ENCODE results near the gene CEP295NL.
A peak's percentile ranks its signal among the peaks of the same experiment; 100 is the strongest.

Gene CEP295NL

GRCh38 chr17:78862073-78863023, 40.7 kb downstream of the CEP295NL start:
- DNase-seq, result no peak

GRCh38 chr17:78861229-78861628, 41.8 kb downstream of the CEP295NL start:
- no peak for DNase-seq

DNA sequence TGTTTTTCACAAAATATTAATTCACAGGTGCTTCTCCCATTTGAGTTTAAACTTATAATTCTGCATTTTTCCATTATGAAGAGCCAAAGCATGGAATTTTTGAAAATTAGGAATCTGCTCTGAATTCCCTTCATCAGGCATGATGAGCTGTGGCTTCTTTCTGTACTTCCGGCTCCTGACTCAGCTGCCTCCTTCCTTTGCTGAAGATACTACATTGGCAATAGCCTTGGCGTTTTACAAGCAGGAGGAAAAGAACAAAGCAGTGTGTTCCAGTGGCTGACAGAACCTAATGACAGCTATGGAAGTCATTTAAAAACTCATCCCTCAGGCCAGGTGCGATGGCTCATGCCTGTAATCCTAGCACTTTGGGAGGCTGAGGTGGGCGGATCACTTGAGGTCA, 44.0 kb downstream of the CEP295NL start:
- DNase-seq, result no peak

DNA sequence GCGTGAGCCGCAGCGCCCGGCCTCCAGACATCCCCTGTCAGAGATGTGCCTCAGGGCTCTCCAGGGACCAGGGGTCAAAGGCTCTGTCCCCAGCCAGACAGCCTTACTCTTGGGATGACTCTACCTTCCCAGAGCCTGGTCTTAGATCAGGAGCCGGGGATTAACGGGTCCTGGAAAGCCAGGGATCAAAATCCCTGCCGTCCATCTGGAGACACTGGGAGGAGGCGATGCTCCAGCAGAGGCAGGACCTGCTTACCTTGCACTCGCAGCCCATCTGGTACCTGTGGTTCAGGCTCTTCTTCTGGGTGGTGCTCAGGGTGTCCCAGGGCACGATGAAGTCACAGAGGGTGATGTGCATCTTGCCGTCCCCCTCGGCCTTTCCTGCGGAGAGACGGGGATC, 45.7 kb downstream of the CEP295NL start:
- DNase-seq, result no peak

DNA sequence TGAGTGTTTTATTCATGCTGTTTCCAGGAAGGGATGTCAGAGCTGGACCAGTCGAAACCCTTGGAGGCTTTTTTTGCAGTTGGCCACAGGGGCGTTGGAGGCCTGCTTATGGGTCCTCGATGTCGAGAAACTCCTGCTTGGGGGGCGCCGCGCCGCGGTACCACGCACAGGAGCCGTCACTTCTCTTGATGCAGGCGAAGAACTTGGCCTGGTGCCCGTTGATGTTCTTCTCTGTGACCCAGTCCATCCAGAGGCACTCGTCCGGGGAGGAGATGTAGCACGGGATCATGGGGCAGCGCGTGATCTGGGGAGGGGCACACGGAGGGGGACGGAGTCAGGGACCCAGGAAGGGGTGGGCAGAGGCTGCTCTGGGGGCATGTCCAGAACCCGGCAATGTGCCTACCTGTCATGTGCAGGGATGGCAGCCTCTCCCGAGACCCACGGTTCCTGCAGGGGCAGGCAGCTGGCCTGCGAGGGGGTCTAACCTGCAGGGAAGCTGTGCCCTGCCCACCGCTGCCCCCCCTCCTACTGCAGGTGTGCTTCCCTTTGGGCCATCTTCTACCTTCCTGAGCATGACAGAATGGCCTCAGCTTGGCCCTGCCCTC, 47.3 kb downstream of the CEP295NL start:
- no peak for DNase-seq

DNA sequence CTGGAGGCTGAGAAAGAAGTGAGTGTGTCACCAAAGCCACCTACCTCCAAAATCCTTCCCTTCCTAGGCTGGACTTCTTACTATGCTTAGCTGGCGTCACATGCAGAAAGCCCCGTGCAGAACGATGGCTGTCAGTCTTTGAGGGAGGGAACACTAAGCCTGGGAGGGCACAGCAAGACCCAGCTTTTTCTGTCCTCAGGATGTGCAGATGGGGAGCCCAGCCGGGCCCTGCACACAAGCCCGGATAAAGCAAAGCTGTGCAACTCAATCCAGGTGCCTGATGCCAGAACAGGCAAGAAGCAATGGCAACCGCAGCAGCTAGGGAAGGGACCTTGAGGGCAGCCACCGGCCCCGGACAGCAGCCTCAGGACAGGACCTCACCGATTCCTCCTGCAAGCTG, 48.5 kb downstream of the CEP295NL start:
- DNase-seq, result no peak

DNA sequence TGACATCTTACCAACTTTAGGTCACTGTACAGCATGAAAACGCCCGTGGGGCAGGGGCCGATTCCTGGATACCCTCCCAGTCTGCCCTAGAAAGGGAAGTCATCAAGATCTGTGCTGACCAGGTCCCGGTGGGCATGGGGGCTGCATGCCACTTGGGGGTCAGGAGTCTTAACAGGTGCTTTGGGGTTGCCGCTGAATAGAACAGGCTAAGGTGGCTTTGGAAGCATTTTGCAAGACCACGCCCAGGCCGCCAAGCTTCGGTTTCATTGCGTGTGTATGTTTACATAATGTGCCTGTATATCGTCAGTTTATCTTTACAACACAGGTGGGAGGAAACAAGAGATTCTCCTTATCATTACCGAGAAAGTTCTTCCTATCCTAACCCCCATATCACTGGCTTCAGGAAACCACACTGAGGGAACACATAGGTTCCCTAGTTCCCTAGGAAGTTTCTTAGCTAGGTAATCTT, 49.0 kb downstream of the CEP295NL start:
- no peak for DNase-seq

DNA sequence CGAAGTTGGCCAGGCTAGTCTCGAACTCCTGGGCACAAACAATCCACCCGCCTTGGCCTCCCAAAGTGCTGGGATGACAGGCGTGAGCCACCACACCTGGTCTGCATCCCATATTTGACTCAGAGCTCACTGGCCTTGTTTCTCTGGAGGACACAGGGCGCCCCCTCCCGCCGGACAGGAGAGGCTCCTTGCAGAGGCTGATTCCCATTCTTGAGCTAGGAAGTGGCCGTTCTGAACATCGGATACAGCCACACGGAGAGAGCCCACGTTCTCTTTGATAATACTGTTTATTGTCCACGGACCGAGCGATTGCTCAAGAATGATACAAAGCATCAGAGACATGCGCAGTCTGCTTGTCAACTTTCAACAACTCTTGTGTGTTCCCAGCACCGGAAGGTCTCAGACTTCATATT, 50.3 kb downstream of the CEP295NL start:
- no peak for DNase-seq

DNA sequence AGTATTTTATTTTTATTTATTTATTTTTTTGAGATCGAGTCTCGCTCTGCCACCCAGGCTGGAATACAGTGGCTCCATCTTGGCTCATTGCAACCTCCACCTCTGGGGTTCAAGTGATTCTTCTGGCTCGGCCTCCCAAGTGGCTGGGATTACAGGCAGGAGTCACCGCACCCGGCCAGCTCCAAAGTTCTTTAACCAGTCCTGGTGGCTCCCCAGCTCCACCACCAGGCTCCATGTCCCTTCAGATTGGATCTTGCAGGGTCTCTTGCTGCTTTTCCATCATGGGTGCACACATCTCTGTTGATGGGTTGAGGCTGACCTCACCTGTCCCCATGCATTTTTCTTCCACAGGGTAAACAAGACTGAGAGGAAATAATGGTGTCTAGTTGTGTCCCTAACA, 54.0 kb downstream of the CEP295NL start:
- DNase-seq, result no peak

DNA sequence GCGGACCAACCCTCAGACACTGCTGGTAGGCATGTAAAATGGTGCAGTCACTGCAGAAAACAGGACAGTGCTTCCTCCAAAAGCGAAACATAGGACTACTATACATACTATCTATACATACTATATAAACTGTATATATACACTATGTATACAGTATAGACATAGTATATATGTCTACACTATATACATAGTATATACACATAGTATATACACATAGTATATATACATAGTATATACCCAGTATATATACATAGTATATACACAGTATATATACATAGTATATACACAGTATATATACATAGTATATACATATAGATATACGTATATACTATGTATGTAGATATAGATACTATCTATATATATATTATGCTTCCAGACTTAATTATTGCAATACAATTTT, 55.9 kb downstream of the CEP295NL start:
- no peak for DNase-seq

- no peak for DNase-seq
Observed at GRCh38 chr17:78844301-78845005, 58.5 kb downstream of the CEP295NL start.

DNA sequence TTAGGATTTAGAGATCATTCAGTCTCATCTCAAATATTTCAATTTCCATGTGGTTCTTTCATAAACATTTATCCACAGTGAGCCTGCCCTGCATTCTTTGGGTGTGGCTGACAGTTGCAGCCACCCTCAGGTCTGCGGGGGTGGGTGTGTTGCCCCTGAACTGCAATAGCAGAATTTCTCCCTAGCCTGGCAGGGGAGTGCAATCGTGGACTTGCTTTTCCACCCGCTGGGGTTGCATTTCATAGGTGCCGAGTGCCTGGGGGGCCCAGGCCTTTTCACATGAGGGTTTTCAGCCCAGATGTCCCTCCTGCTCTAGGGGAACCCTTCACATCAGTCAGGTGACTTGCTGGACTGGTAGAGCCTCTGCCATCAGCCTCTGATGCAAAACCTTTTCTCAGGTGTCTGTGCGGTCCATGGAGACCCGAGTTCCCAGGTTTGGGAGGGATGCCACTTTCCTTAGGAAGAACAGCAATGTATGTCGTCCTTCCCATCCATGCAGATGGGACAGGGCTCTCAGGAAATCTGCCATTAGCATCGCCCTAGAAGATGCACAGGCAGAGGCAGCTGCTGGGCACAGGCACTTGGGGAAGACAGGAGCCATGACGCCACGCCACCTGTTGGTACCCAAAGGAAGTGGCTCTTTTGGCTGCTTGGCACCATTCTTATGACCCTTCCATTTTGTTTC, 60.0 kb downstream of the CEP295NL start:
- DNase-seq, result peak; percentile 31

GRCh38 chr17:78840780-78841611, 62.0 kb downstream of the CEP295NL start, which contains the start of gene USP36:
USP36 (minus strand) TSS chr17:78840814; CDS start chr17:78836363, 4,451 bp downstream.
- DNase-seq, result peak; percentile 97

All from NCI-H1105 (cell line).